HUDEP-2 (cell line): ENCODE results near the gene TIMM13.
A peak's percentile ranks its signal among the peaks of the same experiment; 100 is the strongest.
"Not testable (repeated sequence)": the region's sequence is repeated elsewhere in the genome, so short reads cannot be mapped to it uniquely, and the experiment has no call there.

Experiments used
- DNase-seq, 76 experiments: peaks; one replicate each; lab custom pipeline; 2025; ENCODE audit not compliant: unreplicated experiment in 76 of 76; lab: John Stamatoyannopoulos, UW

The TIMM13 gene

GRCh38 chr19:2427429-2428320 is at the start of gene TIMM13:
TIMM13 (minus strand) TSS chr19:2427586; CDS start chr19:2427533, 53 bp downstream.
- peak in 75 of 76 experiments; percentile 66 to 100 (median 95) for DNase-seq

- peak in 19 of 76 experiments; percentile 23 to 88 (median 46) for DNase-seq
Measured at GRCh38 chr19:2476451-2477140, 49.2 kb upstream of the TIMM13 start.

- DNase-seq: peak; percentile 56 to 99 (median 97)
Measured at GRCh38 chr19:2475702-2476450, 48.5 kb upstream of the TIMM13 start, which contains the start of gene GADD45B. GADD45B (plus strand) TSS chr19:2476127; CDS start chr19:2476359, 232 bp downstream.

- peak in 27 of 76 experiments; percentile 17 to 91 (median 42) for DNase-seq
Measured at GRCh38 chr19:2475018-2475701, 47.8 kb upstream of the TIMM13 start.

- DNase-seq: peak in 67 of 76 experiments; percentile 22 to 88 (median 69)
Measured at GRCh38 chr19:2474232-2475017, 47.0 kb upstream of the TIMM13 start.

GRCh38 chr19:2469915-2470200 is 42.5 kb upstream of the TIMM13 start:
- not testable (repeated sequence) for DNase-seq

- no peak for DNase-seq
Measured at GRCh38 chr19:2469102-2469914, 41.9 kb upstream of the TIMM13 start.

- DNase-seq: no peak
Measured at GRCh38 chr19:2468596-2468995, 41.2 kb upstream of the TIMM13 start.

- no peak for DNase-seq
Measured at GRCh38 chr19:2464389-2464788, 37.0 kb upstream of the TIMM13 start.

GRCh38 chr19:2463694-2464093 is 36.3 kb upstream of the TIMM13 start:
- not testable (repeated sequence) for DNase-seq

- DNase-seq: no peak
Measured at GRCh38 chr19:2462635-2463421, 35.4 kb upstream of the TIMM13 start.

GRCh38 chr19:2461751-2462634 is 34.6 kb upstream of the TIMM13 start:
- DNase-seq: peak in 56 of 76 experiments; percentile 8 to 79 (median 42)

GRCh38 chr19:2460245-2460644 is 32.9 kb upstream of the TIMM13 start:
- no peak for DNase-seq

GRCh38 chr19:2458776-2459175 is 31.4 kb upstream of the TIMM13 start:
- DNase-seq: not testable (repeated sequence)

- DNase-seq: no peak
Measured at GRCh38 chr19:2458054-2458453, 30.7 kb upstream of the TIMM13 start.

GRCh38 chr19:2457394-2458037 is 30.1 kb upstream of the TIMM13 start:
- DNase-seq: no peak
